ENCODE data around the gene KCNQ1.

DNA sequence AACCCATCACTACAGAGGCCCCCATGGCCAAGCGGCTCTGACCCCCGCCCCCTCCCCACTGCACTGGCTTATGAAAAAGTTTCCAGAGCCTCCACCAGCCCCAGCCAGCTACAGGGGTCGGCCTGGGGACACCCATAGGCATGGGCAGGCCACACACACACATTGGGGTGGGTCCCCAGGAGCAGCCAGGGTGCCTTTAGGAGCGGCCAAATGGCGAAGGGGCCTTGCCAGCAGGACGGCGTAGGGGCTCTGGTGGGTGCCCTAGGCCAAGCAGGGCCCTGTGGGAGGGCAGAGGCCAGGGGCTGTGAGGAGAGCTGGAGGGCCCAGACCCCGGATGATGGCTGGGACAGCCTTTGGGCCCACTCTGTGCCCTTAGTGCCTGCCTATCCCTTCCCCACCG, 34.2 kb upstream of the KCNQ1 start:
- TF ChIP-seq, protein P1, sequence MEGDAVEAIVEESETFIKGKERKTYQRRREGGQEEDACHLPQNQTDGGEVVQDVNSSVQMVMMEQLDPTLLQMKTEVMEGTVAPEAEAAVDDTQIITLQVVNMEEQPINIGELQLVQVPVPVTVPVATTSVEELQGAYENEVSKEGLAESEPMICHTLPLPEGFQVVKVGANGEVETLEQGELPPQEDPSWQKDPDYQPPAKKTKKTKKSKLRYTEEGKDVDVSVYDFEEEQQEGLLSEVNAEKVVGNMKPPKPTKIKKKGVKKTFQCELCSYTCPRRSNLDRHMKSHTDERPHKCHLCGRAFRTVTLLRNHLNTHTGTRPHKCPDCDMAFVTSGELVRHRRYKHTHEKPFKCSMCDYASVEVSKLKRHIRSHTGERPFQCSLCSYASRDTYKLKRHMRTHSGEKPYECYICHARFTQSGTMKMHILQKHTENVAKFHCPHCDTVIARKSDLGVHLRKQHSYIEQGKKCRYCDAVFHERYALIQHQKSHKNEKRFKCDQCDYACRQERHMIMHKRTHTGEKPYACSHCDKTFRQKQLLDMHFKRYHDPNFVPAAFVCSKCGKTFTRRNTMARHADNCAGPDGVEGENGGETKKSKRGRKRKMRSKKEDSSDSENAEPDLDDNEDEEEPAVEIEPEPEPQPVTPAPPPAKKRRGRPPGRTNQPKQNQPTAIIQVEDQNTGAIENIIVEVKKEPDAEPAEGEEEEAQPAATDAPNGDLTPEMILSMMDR (optimal IDR thresholded peaks at IDR 0.05 in 1 of 3, IDR thresholded peaks at IDR 0.05 in 1 of 3, conservative IDR thresholded peaks at IDR 0.05 in 1 of 3; ENCODE audit: extremely low read depth in 1 of 3, insufficient read depth in 2 of 3, low read length in 3 of 3) = no peak
- TF ChIP-seq EZH2 (IDR thresholded peaks at IDR 0.05; ENCODE audit: low read length) = no peak

Measured in keratinocyte (primary cell).